Thoracic aorta (tissue), 2 donors: Measurements from ENCODE around the gene CDH20. TPM values are rescaled to one million over a fixed set of nuclear protein-coding genes. Genes with fewer than 3 reads are reported as not detected.

Experiments
- ATAC-seq: fragments of 150-250 bp; one replicate; pipeline ENCODE4 v1.8.0; 2017; ENCODE audit warnings: low read depth; ENCODE audit not compliant: insufficient number of reproducible peaks, low FRiP score
- DNase-seq: peaks from one replicate; pipeline ENCODE4 v3.0.0-alpha.2; 2020; ENCODE audit warnings: low spot score
- H3K27ac ChIP-seq, 2 donors: fragments of 200-600 bp; sonication (generic); 1 replicate in 1 of 2; 2 replicates in 1 of 2; pipeline ENCODE4 v1.5.1; 2016; ENCODE audit warnings: mild to moderate bottlenecking in 2 of 2, moderate library complexity in 2 of 2
- H3K27me3 ChIP-seq: fragments of 200-600 bp; sonication (generic); replicated peaks from 2 replicates; pipeline ENCODE4 v1.6.0; 2016; ENCODE audit warnings: mild to moderate bottlenecking; ENCODE audit not compliant: insufficient read depth
- H3K36me3 ChIP-seq: fragments of 200-600 bp; sonication (generic); one replicate; pipeline ENCODE4 v1.5.1; 2016
- H3K4me1 ChIP-seq, 2 donors: fragments of 200-600 bp; sonication (generic); 1 replicate in 1 of 2; 2 replicates in 1 of 2; pipeline versions ENCODE4 v1.5.1 to v1.6.0; 2016; ENCODE audit warnings: low read depth in 2 of 2, mild to moderate bottlenecking in 1 of 2; ENCODE audit not compliant: control insufficient read depth in 1 of 2
- H3K4me3 ChIP-seq: fragments of 200-600 bp; sonication (generic); 2 replicates; pipeline ENCODE4 v1.5.1; 2016; ENCODE audit warnings: mild to moderate bottlenecking
- H3K9me3 ChIP-seq: fragments of 200-600 bp; sonication (generic); 2 replicates; pipeline ENCODE4 v1.5.1; 2016
- total RNA-seq, 2 donors: library from RNA; depleted of rRNA; stranded (reverse); fragments of >200 nt; gene quantifications; one replicate each; pipeline versions ENCODE4 v1.1.0 to v1.2.3, GENCODE V29; 2016
- TF ChIP-seq, protein P1 (sequence below): fragments of 200-600 bp; sonication (generic); IDR thresholded peaks from one replicate; pipeline ENCODE4 v1.5.1; 2019; ENCODE audit warnings: antibody characterized with exemption

CDH20 gene
- total RNA-seq, 2 donors from 2014 or later: 0.54 TPM; not detected in 1

DNA sequence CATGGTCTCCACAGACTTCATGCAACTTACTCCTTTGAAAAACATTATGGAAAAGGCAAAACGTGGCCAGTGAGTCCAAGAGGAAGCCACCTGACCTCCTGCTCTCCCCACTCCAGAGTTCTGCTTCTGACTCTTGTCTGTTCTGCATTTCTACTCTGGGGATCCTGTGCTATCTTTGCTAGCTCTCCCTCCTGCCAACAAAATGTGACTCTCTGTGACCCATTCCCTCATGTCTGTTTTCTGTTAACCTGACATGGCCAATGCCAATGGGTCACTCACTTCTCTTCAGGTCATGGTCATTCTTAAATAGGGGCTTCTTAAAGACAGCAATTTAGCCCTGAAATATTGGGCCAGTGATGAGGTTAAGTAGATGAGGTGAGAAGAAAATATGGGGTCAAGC lies 210.3 kb downstream of the CDH20 start:
- no peak overlapping the region for H3K27ac ChIP-seq
- no peaks in the 10 kb centered on the region for H3K27me3 ChIP-seq
- no peaks in the 10 kb centered on the region for H3K4me1 ChIP-seq
- H3K4me3 ChIP-seq: no peak overlapping the region
- TF ChIP-seq, protein P1, sequence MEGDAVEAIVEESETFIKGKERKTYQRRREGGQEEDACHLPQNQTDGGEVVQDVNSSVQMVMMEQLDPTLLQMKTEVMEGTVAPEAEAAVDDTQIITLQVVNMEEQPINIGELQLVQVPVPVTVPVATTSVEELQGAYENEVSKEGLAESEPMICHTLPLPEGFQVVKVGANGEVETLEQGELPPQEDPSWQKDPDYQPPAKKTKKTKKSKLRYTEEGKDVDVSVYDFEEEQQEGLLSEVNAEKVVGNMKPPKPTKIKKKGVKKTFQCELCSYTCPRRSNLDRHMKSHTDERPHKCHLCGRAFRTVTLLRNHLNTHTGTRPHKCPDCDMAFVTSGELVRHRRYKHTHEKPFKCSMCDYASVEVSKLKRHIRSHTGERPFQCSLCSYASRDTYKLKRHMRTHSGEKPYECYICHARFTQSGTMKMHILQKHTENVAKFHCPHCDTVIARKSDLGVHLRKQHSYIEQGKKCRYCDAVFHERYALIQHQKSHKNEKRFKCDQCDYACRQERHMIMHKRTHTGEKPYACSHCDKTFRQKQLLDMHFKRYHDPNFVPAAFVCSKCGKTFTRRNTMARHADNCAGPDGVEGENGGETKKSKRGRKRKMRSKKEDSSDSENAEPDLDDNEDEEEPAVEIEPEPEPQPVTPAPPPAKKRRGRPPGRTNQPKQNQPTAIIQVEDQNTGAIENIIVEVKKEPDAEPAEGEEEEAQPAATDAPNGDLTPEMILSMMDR: no peak
- H3K36me3 ChIP-seq: no peaks in the 10 kb centered on the region
- ATAC-seq (no peak), DNase-seq (no peak)
- no peaks in the 10 kb centered on the region for H3K9me3 ChIP-seq

DNA sequence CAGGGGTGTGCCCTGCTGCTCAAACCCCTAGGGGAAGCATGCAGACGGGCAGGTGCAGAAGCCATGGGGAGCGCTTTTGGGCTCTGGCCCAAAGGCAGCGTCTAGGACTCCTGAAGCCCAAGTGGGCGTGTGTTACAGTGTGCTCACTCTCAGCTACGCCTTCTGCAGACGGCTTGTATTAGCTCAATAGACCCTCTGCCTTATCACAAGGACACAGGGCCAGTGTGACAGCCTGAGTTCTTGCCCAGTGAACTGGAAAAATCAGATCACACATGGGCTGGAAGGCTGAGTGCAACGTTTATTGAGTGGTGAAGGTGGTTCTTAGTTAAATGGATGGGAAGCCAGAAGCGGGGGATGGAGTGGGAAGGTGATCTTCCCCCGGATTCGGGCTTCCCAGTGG lies 210.9 kb downstream of the CDH20 start:
- no peaks in the 10 kb centered on the region for H3K36me3 ChIP-seq
- H3K9me3 ChIP-seq: no peaks in the 10 kb centered on the region
- H3K27ac ChIP-seq: no peak overlapping the region
- DNase-seq: no peak
- no peak for ATAC-seq
- TF ChIP-seq, protein P1: no peak
- H3K4me3 ChIP-seq: no peak overlapping the region
- H3K4me1 ChIP-seq: no peaks in the 10 kb centered on the region
- H3K27me3 ChIP-seq: no peaks in the 10 kb centered on the region

GRCh38 chr18:61545281-61546245 lies 212.3 kb downstream of the CDH20 start:
- no peak overlapping the region for H3K27ac ChIP-seq
- H3K36me3 ChIP-seq: no peaks in the 10 kb centered on the region
- ATAC-seq (no peak), DNase-seq (no peak)
- H3K4me1 ChIP-seq: no peaks in the 10 kb centered on the region
- TF ChIP-seq, protein P1: no peak
- no peak overlapping the region for H3K4me3 ChIP-seq
- no peaks in the 10 kb centered on the region for H3K9me3 ChIP-seq
- no peaks in the 10 kb centered on the region for H3K27me3 ChIP-seq

DNA sequence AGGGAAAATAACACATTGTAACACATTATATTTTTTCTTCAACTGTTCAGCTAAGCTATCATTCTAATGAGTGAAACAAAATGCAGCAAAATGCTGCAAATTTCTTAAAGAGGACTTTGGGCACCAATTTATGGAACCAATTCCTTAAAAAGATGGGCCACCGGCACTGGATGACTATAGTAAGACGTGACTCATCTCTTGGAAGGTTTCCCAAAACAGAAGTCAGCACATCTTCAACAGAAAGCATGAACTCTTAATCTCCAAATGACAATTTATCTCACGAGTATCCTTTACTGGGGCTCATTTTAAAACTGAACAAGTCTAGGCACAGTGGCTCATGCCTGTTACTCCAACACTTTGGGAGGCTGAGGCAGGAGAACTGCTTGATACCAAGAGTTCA lies 213.4 kb downstream of the CDH20 start:
- ATAC-seq: no peak
- H3K27me3 ChIP-seq: no peaks in the 10 kb centered on the region
- TF ChIP-seq, protein P1: no peak
- no peaks in the 10 kb centered on the region for H3K36me3 ChIP-seq
- H3K27ac ChIP-seq: no peak overlapping the region
- H3K9me3 ChIP-seq: no peaks in the 10 kb centered on the region
- no peaks in the 10 kb centered on the region for H3K4me1 ChIP-seq
- H3K4me3 ChIP-seq: no peak overlapping the region
- DNase-seq: no peak

DNA sequence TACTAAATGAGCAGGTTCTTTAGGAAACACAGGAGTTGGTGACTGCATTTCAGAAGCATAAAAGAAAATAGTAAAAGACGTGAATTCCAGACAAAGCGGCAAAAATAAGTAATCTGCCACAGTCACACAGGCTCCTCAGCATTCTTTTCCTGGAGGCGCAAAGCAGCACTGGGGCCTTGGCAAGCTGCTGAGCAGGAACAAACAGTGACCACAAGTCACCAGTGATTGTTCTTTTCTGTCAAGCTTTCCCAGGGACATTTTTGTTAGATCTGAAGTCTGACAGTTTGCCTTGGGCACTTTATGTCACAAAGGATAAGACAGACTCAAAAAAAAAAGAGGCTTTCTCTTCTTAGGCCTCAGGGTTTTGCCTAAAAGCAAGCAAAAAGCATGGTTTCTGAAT lies 216.2 kb downstream of the CDH20 start:
- TF ChIP-seq, protein P1: no peak
- no peaks in the 10 kb centered on the region for H3K36me3 ChIP-seq
- no peaks in the 10 kb centered on the region for H3K9me3 ChIP-seq
- no peak overlapping the region for H3K27ac ChIP-seq
- no peak overlapping the region for H3K4me3 ChIP-seq
- no peak for ATAC-seq
- no peak for DNase-seq
- H3K27me3 ChIP-seq: no peaks in the 10 kb centered on the region
- no peaks in the 10 kb centered on the region for H3K4me1 ChIP-seq
